Caco-2 (cell line): ENCODE measurements around the gene CPLANE2. TPM values are rescaled to one million over a fixed set of nuclear protein-coding genes. Genes with fewer than 3 reads are reported as not detected.

Experiments
- BruUV-seq: library from RNA; stranded (reverse); fragments of 400-500 nt; replicated peaks from 2 replicates; lab custom pipeline; 2021; lab: Mats Ljungman, UMichigan
- CTCF ChIA-PET: fragments of 300-600 bp; sonication (Branson Sonifier 250); formaldehyde crosslinking; loops from one replicate; lab custom pipeline; 2022; ENCODE audit warnings: antibody characterized with exemption; lab: Charles Lee
- POLR2A ChIA-PET: fragments of 300-600 bp; sonication (Branson Sonifier 250); formaldehyde crosslinking; loops from one replicate; lab custom pipeline; 2022; ENCODE audit warnings: antibody characterized with exemption; lab: Charles Lee
- DNase-seq, 2 experiments: peaks; one replicate each; pipeline versions ENCODE4 v3.0.0 to v3.0.0-alpha.2; 2020 to 2022
- H3K27me3 ChIP-seq: replicated peaks from 2 replicates; pipeline ENCODE4 v1.6.0; 2011; ENCODE audit warnings: low read length; ENCODE audit not compliant: control insufficient read depth, insufficient read depth
- H3K36me3 ChIP-seq: 2 replicates; pipeline ENCODE4 v1.5.1; 2011; ENCODE audit warnings: low read length; ENCODE audit not compliant: control insufficient read depth, insufficient read depth
- H3K4me1 ChIP-seq: fragments of 250-450 bp; sonication (Bioruptor Pico); 2 replicates; pipeline ENCODE4 v1.5.1; 2020; ENCODE audit warnings: mild to moderate bottlenecking
- H3K4me3 ChIP-seq: 2 replicates; pipeline ENCODE4 v1.5.1; 2011; ENCODE audit warnings: low read depth, mild to moderate bottlenecking, control low read depth, low read length
- H3K9me3 ChIP-seq: fragments of 250-450 bp; sonication (Bioruptor Pico); 2 replicates; pipeline ENCODE4 v1.5.1; 2020; ENCODE audit warnings: mild to moderate bottlenecking, moderate library complexity
- H3K27ac Mint-ChIP-seq: one replicate; pipeline ENCODE4 v1.8.0; 2022; ENCODE audit warnings: mixed read lengths; ENCODE audit not compliant: unreplicated experiment
- H3K27me3 Mint-ChIP-seq: one replicate; pipeline ENCODE4 v1.8.0; 2022; ENCODE audit warnings: mixed read lengths; ENCODE audit not compliant: insufficient read depth, unreplicated experiment
- H3K36me3 Mint-ChIP-seq: one replicate; pipeline ENCODE4 v1.8.0; 2022; ENCODE audit warnings: mild to moderate bottlenecking, mixed read lengths; ENCODE audit not compliant: insufficient read depth, unreplicated experiment
- H3K4me1 Mint-ChIP-seq: one replicate; pipeline ENCODE4 v1.8.0; 2022; ENCODE audit warnings: low read depth, mixed read lengths; ENCODE audit not compliant: unreplicated experiment
- H3K4me3 Mint-ChIP-seq: one replicate; pipeline ENCODE4 v1.8.0; 2022; ENCODE audit warnings: mild to moderate bottlenecking, moderate library complexity, mixed read lengths; ENCODE audit not compliant: unreplicated experiment
- H3K9me3 Mint-ChIP-seq: one replicate; pipeline ENCODE4 v1.8.0; 2022; ENCODE audit warnings: mixed read lengths; ENCODE audit not compliant: unreplicated experiment
- intact Hi-C: fragments of 100-400 bp; cut with micrococcal nuclease; formaldehyde crosslinking; loops from one replicate; pipeline ENCODE4 v1.10.0; 2022; ENCODE audit not compliant: unreplicated experiment
- total RNA-seq: library from RNA; stranded (reverse); gene quantifications from 2 replicates; pipeline ENCODE4 v1.2.3, GENCODE V29; 2022
- TF ChIP-seq, protein P1 (sequence below), 2 experiments: fragments of 200-600 bp in 1 of 2; IDR thresholded peaks; 1 replicate in 1 of 2; 2 replicates in 1 of 2; pipeline versions ENCODE4 v1.5.1 to v1.8.0; 2011 to 2022; ENCODE audit warnings: antibody characterized with exemption in 1 of 2, control low read depth in 1 of 2, inconsistent platforms in 1 of 2, low read depth in 1 of 2, low read length in 1 of 2, mild to moderate bottlenecking in 1 of 2, moderate library complexity in 1 of 2; ENCODE audit not compliant: insufficient read depth in 1 of 2, severe bottlenecking in 1 of 2, unreplicated experiment in 1 of 2

CPLANE2 gene
- total RNA-seq, 1 experiment from 2014 or later, result 4.2 TPM

DNA sequence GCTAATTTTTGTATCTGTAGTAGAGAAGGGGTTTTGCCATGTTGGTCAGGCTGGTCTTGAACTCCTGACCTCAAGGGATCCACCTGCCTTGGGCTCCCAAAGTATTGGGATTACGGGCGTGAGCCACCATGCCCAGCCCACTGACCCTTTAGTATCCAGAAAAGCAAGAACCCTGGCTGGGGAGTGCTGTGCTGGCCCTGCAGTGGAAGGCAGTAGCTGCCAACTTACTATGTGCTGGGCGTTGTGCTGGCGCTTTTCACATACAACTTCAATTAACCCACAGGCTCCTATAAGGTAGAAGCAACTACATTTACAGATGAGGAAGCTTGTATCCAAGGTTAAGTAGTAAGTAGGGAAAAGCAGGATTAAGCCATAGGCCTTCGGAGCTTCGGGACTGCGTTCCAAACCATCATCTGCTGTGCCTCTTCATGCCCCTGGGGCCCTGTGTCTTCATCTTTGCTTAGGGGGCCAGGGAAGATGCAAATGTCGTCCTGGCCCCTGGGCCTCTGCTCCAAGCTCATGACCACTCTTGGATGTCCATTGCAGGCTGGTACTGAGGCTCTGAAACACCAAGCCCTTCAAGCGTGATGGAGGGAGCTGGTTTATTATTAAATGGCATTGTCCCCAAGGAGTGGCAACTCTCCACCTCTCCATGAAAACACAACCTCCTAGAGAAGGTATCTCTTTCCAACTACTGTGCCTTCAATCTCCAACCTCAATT, 8.7 kb upstream of the CPLANE2 start:
- H3K27me3 ChIP-seq, result no peaks in the 10 kb centered on the region
- no peak for DNase-seq
- no TSS peak for BruUV-seq
- H3K4me1 ChIP-seq, result no peaks in the 10 kb centered on the region
- CTCF ChIA-PET, result no interaction called here
- Mint-ChIP-seq H3K4me1 (no peaks in the 10 kb centered on the region), H3K27me3 (no peaks in the 10 kb centered on the region), H3K9me3 (no peaks in the 10 kb centered on the region), H3K27ac (no peak overlapping the region), H3K36me3 (peaks cover 27% of the 10 kb centered on the region), H3K4me3 (no peak overlapping the region)
- intact Hi-C loops, result loop anchor here (2.0 kb wide), 1 partner anchor 117 kb away; no protein-coding TSS in a partner anchor
- TF ChIP-seq, protein P1, sequence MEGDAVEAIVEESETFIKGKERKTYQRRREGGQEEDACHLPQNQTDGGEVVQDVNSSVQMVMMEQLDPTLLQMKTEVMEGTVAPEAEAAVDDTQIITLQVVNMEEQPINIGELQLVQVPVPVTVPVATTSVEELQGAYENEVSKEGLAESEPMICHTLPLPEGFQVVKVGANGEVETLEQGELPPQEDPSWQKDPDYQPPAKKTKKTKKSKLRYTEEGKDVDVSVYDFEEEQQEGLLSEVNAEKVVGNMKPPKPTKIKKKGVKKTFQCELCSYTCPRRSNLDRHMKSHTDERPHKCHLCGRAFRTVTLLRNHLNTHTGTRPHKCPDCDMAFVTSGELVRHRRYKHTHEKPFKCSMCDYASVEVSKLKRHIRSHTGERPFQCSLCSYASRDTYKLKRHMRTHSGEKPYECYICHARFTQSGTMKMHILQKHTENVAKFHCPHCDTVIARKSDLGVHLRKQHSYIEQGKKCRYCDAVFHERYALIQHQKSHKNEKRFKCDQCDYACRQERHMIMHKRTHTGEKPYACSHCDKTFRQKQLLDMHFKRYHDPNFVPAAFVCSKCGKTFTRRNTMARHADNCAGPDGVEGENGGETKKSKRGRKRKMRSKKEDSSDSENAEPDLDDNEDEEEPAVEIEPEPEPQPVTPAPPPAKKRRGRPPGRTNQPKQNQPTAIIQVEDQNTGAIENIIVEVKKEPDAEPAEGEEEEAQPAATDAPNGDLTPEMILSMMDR (IDR thresholded peaks at IDR 0.05; ENCODE audit: insufficient read depth in 1 of 2, low read depth in 1 of 2, low read length in 1 of 2, severe bottlenecking in 1 of 2, unreplicated experiment in 1 of 2), result no peak
- H3K36me3 ChIP-seq, result no peaks in the 10 kb centered on the region
- POLR2A ChIA-PET, result no interaction called here
- no peaks in the 10 kb centered on the region for H3K9me3 ChIP-seq
- H3K4me3 ChIP-seq, result no peak overlapping the region

DNA sequence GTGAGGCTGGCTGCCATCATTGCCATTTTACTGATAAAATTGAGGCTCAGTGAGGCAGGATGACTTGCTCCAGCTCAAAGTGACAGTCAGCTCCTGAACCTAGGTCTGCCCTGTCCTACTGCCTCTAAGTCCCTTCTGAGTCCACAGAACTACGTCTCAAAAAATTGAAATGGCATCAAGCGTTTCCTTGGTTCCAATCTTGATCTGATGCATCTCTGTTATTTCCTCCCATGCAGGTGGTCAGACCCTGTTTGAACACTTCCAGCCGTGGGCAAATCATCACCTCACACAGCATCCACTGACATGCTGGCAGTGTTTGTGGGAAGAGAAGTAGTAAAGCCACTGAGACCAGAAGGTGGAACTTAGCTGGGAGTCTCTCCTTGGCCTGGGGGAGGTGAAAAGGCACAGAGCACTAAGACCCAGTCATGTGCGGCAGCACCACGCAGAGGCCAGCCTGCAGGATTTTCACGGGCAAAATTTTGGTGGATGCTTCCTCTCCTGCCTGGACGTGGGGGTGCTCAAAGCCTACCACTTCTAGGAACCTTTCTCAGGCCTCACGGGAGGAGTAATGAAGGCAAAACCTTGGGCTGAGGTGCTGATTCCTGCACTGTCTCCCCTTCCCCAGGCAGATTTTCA, 7.8 kb upstream of the CPLANE2 start:
- no peaks in the 10 kb centered on the region for H3K9me3 ChIP-seq
- BruUV-seq, result no TSS peak
- intact Hi-C loops, result loop anchor here (1.0 to 2.0 kb wide), 3 partner anchors 39 to 165 kb away; no protein-coding TSS in a partner anchor
- no peaks in the 10 kb centered on the region for H3K27me3 ChIP-seq
- DNase-seq, result no peak
- H3K4me1 ChIP-seq, result no peaks in the 10 kb centered on the region
- ChIA-PET POLR2A (interaction anchor here (1.0 kb wide), 1 partner anchor 38 kb away, joined by 3 read pairs; no protein-coding TSS in a partner anchor), CTCF (interaction anchor here (0.5 to 2.0 kb wide), 5 partner anchors 9 to 166 kb away, joined by 3 to 9 read pairs (median 3); no protein-coding TSS in a partner anchor)
- H3K4me3 ChIP-seq, result no peak overlapping the region
- H3K27ac Mint-ChIP-seq, result no peak overlapping the region
- H3K36me3 ChIP-seq, result no peaks in the 10 kb centered on the region
- no peak overlapping the region for H3K4me3 Mint-ChIP-seq
- no peaks in the 10 kb centered on the region for H3K27me3 Mint-ChIP-seq
- peaks cover 25% of the 10 kb centered on the region for H3K36me3 Mint-ChIP-seq
- TF ChIP-seq, protein P1 (IDR thresholded peaks at IDR 0.05; ENCODE audit: insufficient read depth in 1 of 2, low read depth in 1 of 2, low read length in 1 of 2, severe bottlenecking in 1 of 2, unreplicated experiment in 1 of 2), result no peak
- no peaks in the 10 kb centered on the region for H3K9me3 Mint-ChIP-seq
- H3K4me1 Mint-ChIP-seq, result no peaks in the 10 kb centered on the region

DNA sequence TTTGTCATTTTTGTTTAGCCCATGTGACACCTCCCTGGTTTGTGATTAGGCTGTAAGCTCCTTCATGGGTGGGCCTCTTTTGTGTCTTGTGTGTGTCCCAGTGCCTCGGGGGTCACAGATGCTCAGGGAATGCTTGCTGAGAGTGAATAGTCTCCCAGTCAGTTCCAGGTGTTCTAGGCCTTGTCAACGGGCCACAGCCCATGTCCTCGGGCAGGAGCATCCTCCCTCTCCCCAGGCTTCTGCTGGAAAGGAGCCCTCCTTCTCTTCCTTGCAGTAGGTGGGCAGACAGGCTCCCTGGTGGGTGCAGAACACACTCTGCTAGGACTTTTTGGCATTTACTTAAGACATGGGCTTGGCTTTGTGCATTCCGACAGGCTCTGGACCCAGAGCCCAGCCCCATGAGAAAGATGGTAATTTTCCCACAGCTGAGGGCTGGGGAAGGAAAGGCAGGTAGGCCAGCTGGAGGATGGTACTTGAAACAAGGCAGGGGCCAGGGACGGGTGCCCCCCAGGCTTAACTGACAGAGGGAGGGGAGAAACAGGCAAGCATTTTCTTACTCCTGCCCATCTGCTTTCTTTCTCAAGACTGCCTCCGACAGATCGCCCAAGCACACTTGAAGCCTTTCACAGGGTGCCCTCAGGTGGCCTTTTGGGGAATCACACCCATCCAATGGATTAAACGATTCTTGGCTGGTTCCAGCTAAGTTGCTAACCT, 7.1 kb upstream of the CPLANE2 start:
- Mint-ChIP-seq H3K4me3 (no peak overlapping the region), H3K36me3 (peaks cover 18% of the 10 kb centered on the region), H3K4me1 (no peaks in the 10 kb centered on the region), H3K9me3 (no peaks in the 10 kb centered on the region), H3K27ac (no peak overlapping the region), H3K27me3 (no peaks in the 10 kb centered on the region)
- Histone ChIP-seq H3K27me3 (no peaks in the 10 kb centered on the region), H3K9me3 (no peaks in the 10 kb centered on the region), H3K4me1 (no peaks in the 10 kb centered on the region), H3K4me3 (no peak overlapping the region), H3K36me3 (no peaks in the 10 kb centered on the region)
- ChIA-PET CTCF (interaction anchor here (0.5 to 2.0 kb wide), 5 partner anchors 10 to 165 kb away, joined by 3 to 9 read pairs (median 3); no protein-coding TSS in a partner anchor), POLR2A (interaction anchor here (0.5 to 1.0 kb wide), 2 partner anchors 37 to 104 kb away, joined by 3 read pairs; no protein-coding TSS in a partner anchor)
- TF ChIP-seq, protein P1 (IDR thresholded peaks at IDR 0.05; ENCODE audit: insufficient read depth in 1 of 2, low read depth in 1 of 2, low read length in 1 of 2, severe bottlenecking in 1 of 2, unreplicated experiment in 1 of 2), result peak; percentile 69
- DNase-seq, result peak; percentile 67 to 73
- BruUV-seq, result no TSS peak
- intact Hi-C loops, result loop anchor here (1.0 to 2.0 kb wide), 3 partner anchors 39 to 165 kb away; no protein-coding TSS in a partner anchor
